ENCODE measurements around the gene RPL29.

DNA sequence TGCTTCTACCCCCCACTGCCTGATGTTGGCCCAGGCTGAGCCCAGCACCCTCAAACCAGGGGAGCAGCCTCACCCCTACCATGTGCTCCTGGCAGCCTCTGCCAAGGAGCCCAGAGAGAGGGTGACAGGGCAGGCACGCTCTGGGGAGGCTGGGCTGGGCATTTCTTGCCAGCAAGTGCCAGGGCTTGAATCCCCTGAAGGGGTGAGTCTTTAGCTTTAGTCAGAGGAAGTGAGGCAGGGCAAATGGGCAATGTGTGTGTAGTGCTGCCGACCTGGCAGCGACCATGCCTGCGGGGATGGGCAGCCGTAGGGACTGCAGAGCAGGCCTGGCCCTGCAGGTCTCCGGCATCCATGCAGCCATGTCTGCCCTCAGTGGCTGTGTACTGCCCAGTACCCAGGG lies 42.5 kb upstream of the RPL29 start:
- TF ChIP-seq, protein P1, sequence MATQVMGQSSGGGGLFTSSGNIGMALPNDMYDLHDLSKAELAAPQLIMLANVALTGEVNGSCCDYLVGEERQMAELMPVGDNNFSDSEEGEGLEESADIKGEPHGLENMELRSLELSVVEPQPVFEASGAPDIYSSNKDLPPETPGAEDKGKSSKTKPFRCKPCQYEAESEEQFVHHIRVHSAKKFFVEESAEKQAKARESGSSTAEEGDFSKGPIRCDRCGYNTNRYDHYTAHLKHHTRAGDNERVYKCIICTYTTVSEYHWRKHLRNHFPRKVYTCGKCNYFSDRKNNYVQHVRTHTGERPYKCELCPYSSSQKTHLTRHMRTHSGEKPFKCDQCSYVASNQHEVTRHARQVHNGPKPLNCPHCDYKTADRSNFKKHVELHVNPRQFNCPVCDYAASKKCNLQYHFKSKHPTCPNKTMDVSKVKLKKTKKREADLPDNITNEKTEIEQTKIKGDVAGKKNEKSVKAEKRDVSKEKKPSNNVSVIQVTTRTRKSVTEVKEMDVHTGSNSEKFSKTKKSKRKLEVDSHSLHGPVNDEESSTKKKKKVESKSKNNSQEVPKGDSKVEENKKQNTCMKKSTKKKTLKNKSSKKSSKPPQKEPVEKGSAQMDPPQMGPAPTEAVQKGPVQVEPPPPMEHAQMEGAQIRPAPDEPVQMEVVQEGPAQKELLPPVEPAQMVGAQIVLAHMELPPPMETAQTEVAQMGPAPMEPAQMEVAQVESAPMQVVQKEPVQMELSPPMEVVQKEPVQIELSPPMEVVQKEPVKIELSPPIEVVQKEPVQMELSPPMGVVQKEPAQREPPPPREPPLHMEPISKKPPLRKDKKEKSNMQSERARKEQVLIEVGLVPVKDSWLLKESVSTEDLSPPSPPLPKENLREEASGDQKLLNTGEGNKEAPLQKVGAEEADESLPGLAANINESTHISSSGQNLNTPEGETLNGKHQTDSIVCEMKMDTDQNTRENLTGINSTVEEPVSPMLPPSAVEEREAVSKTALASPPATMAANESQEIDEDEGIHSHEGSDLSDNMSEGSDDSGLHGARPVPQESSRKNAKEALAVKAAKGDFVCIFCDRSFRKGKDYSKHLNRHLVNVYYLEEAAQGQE (IDR thresholded peaks at IDR 0.05; ENCODE audit: low read depth), result no peak
- TF ChIP-seq MAX (IDR thresholded peaks at IDR 0.05) (no peak), NFIC (IDR thresholded peaks at IDR 0.05) (no peak), TEAD4 (IDR thresholded peaks at IDR 0.05) (no peak), EP300 (IDR thresholded peaks at IDR 0.05; ENCODE audit: borderline replicate concordance) (no peak), ZBTB7A (IDR thresholded peaks at IDR 0.05; ENCODE audit: low read depth) (no peak), TCF12 (IDR thresholded peaks at IDR 0.05; ENCODE audit: low read depth) (no peak), RAD21 (IDR thresholded peaks at IDR 0.05; ENCODE audit: low read depth) (no peak), CREB1 (IDR thresholded peaks at IDR 0.05; ENCODE audit: low read depth) (no peak), TAF1 (IDR thresholded peaks at IDR 0.05; ENCODE audit: low read depth) (no peak), FOXM1 (IDR thresholded peaks at IDR 0.05; ENCODE audit: borderline replicate concordance, low read depth) (no peak), YY1 (IDR thresholded peaks at IDR 0.05; ENCODE audit: low read depth) (no peak), USF1 (IDR thresholded peaks at IDR 0.05) (no peak)
